IMR-90 (cell line): ENCODE measurements around the gene TRAPPC2L. TPM values are rescaled to one million over a fixed set of nuclear protein-coding genes. Genes with fewer than 3 reads are reported as not detected.

Experiments used
- ATAC-seq: fragments of 200-7000 bp; cut with Tn5 transposase; 2 replicates; pipeline ENCODE4 v1.9.1; 2020; ENCODE audit warnings: low read depth, mild to moderate bottlenecking, moderate library complexity
- BruUV-seq: library from RNA; stranded (reverse); fragments of 400-500 nt; replicated peaks from 2 replicates; lab custom pipeline; 2021; lab: Mats Ljungman, UMichigan
- CTCF ChIA-PET: fragments of 300-600 bp; formaldehyde crosslinking; extraction: SDS; loops from one replicate; lab custom pipeline; 2021; ENCODE audit warnings: antibody characterized with exemption; lab: Yijun Ruan, JAX
- POLR2A ChIA-PET: fragments of 300-600 bp; sonication (Branson Sonifier 250); formaldehyde crosslinking; loops from one replicate; lab custom pipeline; 2022; ENCODE audit warnings: antibody characterized with exemption; ENCODE audit not compliant: unreplicated experiment; lab: Charles Lee
- DNase-seq: peaks from one replicate; pipeline ENCODE4 v3.0.0; 2013
- H2AFZ ChIP-seq: replicated peaks from 2 replicates; pipeline ENCODE3; 2013; ENCODE audit warnings: low read length, mild to moderate bottlenecking; ENCODE audit not compliant: poor library complexity
- H2AK5ac ChIP-seq: 2 replicates; pipeline ENCODE4 v1.6.1; 2013; ENCODE audit warnings: low read depth, low read length, inconsistent platforms
- H2AK9ac ChIP-seq: replicated peaks from 2 replicates; pipeline ENCODE3; 2013; ENCODE audit warnings: mild to moderate bottlenecking, low read depth, low read length, moderate library complexity; ENCODE audit not compliant: poor library complexity
- H2BK120ac ChIP-seq: 2 replicates; pipeline ENCODE4 v1.6.1; 2013; ENCODE audit warnings: low read depth, low read length, inconsistent platforms
- H2BK15ac ChIP-seq: 3 replicates; pipeline ENCODE4 v1.6.1; 2013; ENCODE audit warnings: low read depth, low read length, inconsistent platforms
- H2BK20ac ChIP-seq: 2 replicates; pipeline ENCODE4 v1.6.1; 2013; ENCODE audit warnings: low read depth, mild to moderate bottlenecking, inconsistent platforms, low read length, moderate library complexity
- H2BK5ac ChIP-seq: 2 replicates; pipeline ENCODE4 v1.6.1; 2013; ENCODE audit warnings: mild to moderate bottlenecking, low read depth, low read length, inconsistent platforms; ENCODE audit not compliant: poor library complexity, severe bottlenecking
- H3K14ac ChIP-seq: replicated peaks from 2 replicates; pipeline ENCODE4 v1.6.1; 2013; ENCODE audit warnings: low read depth, low read length, inconsistent platforms
- H3K18ac ChIP-seq: 2 replicates; pipeline ENCODE4 v1.6.1; 2013; ENCODE audit warnings: low read depth, low read length, control low read depth
- H3K23ac ChIP-seq: 2 replicates; pipeline ENCODE4 v1.6.1; 2013; ENCODE audit warnings: low read depth, low read length, inconsistent platforms
- H3K27ac ChIP-seq: 2 replicates; pipeline ENCODE4 v1.5.1; 2013; ENCODE audit warnings: mild to moderate bottlenecking, control low read depth, low read length; ENCODE audit not compliant: insufficient read depth
- H3K27me3 ChIP-seq: 2 replicates; pipeline ENCODE4 v1.6.1; 2013; ENCODE audit warnings: low read length; ENCODE audit not compliant: control insufficient read depth, insufficient read depth
- H3K36me3 ChIP-seq: 2 replicates; pipeline ENCODE4 v1.6.1; 2013; ENCODE audit warnings: low read length, mixed read lengths; ENCODE audit not compliant: control insufficient read depth, insufficient read depth
- H3K4ac ChIP-seq: 2 replicates; pipeline ENCODE4 v1.6.1; 2013; ENCODE audit warnings: low read depth, low read length, inconsistent platforms
- H3K4me1 ChIP-seq: 2 replicates; pipeline ENCODE4 v1.6.1; 2013; ENCODE audit warnings: low read length, mixed read lengths; ENCODE audit not compliant: control insufficient read depth, insufficient read depth
- H3K4me2 ChIP-seq: 2 replicates; pipeline ENCODE4 v1.6.1; 2013; ENCODE audit warnings: low read depth, mild to moderate bottlenecking, control low read depth, low read length, moderate library complexity
- H3K4me3 ChIP-seq: 2 replicates; pipeline ENCODE4 v1.5.1; 2013; ENCODE audit warnings: low read depth, mild to moderate bottlenecking, control low read depth, low read length, moderate library complexity; ENCODE audit not compliant: insufficient read depth
- H3K56ac ChIP-seq: 2 replicates; pipeline ENCODE4 v1.6.1; 2013; ENCODE audit warnings: low read length, inconsistent platforms; ENCODE audit not compliant: insufficient read depth; ENCODE audit errors: extremely low read depth
- H3K79me1 ChIP-seq, 2 experiments: 2 replicates each; pipeline ENCODE4 v1.6.1; 2013; ENCODE audit warnings: low read length in 2 of 2, inconsistent platforms in 1 of 2, low read depth in 1 of 2
- H3K9ac ChIP-seq: 2 replicates; pipeline ENCODE4 v1.6.1; 2013; ENCODE audit warnings: low read depth, low read length, control low read depth
- H3K9me1 ChIP-seq: 2 replicates; pipeline ENCODE4 v1.6.1; 2013; ENCODE audit warnings: low read length, inconsistent platforms; ENCODE audit not compliant: insufficient read depth
- H3K9me3 ChIP-seq: 2 replicates; pipeline ENCODE4 v1.6.1; 2013; ENCODE audit warnings: low read length; ENCODE audit not compliant: control insufficient read depth, insufficient read depth
- H4K20me1 ChIP-seq: 2 replicates; pipeline ENCODE4 v1.6.1; 2013; ENCODE audit warnings: low read length, inconsistent platforms; ENCODE audit not compliant: insufficient read depth
- H4K5ac ChIP-seq: 2 replicates; pipeline ENCODE4 v1.6.1; 2013; ENCODE audit warnings: mild to moderate bottlenecking, low read depth, low read length, control low read depth
- H4K8ac ChIP-seq, 2 experiments: 2 replicates each; pipeline ENCODE4 v1.6.1; 2013; ENCODE audit warnings: low read depth in 2 of 2, low read length in 2 of 2, control low read depth in 1 of 2, inconsistent platforms in 1 of 2
- H4K91ac ChIP-seq: 2 replicates; pipeline ENCODE4 v1.6.1; 2013; ENCODE audit warnings: low read depth, low read length, inconsistent platforms; ENCODE audit not compliant: insufficient read depth
- BHLHE40 ChIP-seq: fragments of 150-350 bp; IDR thresholded peaks from 2 replicates; pipeline ENCODE4 v1.6.1; 2016; ENCODE audit warnings: mild to moderate bottlenecking, low read depth, low read length
- CEBPB ChIP-seq: IDR thresholded peaks from 2 replicates; pipeline ENCODE4 v1.6.1; 2012; ENCODE audit warnings: low read depth, low read length, improper control_type of control experiment
- CHD1 ChIP-seq: IDR thresholded peaks from 2 replicates; pipeline ENCODE4 v1.6.1; 2012; ENCODE audit warnings: low read depth, low read length, improper control_type of control experiment
- FOS ChIP-seq: fragments of 150-350 bp; IDR thresholded peaks from 2 replicates; pipeline ENCODE4 v1.6.1; 2016; ENCODE audit warnings: low read depth, low read length
- MAFK ChIP-seq: IDR thresholded peaks from 2 replicates; pipeline ENCODE4 v1.6.1; 2012; ENCODE audit warnings: low read depth, low read length, improper control_type of control experiment
- MAZ ChIP-seq: IDR thresholded peaks from 2 replicates; pipeline ENCODE4 v1.6.1; 2012; ENCODE audit warnings: low read depth, mild to moderate bottlenecking, low read length, improper control_type of control experiment, moderate library complexity, borderline replicate concordance
- MXI1 ChIP-seq: IDR thresholded peaks from 2 replicates; pipeline ENCODE4 v1.6.1; 2012; ENCODE audit warnings: low read depth, mild to moderate bottlenecking, low read length, moderate library complexity, borderline replicate concordance
- NFE2L2 ChIP-seq: fragments of 150-350 bp; IDR thresholded peaks from 2 replicates; pipeline ENCODE4 v1.6.1; 2016; ENCODE audit warnings: low read depth, mild to moderate bottlenecking, low read length
- POLR2A ChIP-seq: IDR thresholded peaks from 2 replicates; pipeline ENCODE4 v1.6.1; 2012; ENCODE audit warnings: mild to moderate bottlenecking, low read depth, low read length
- RAD21 ChIP-seq: IDR thresholded peaks from 2 replicates; pipeline ENCODE4 v1.6.1; 2012; ENCODE audit warnings: low read length, improper control_type of control experiment
- RCOR1 ChIP-seq: IDR thresholded peaks from 2 replicates; pipeline ENCODE4 v1.6.1; 2012; ENCODE audit warnings: mild to moderate bottlenecking, low read length, improper control_type of control experiment; ENCODE audit not compliant: insufficient replicate concordance
- RFX5 ChIP-seq: IDR thresholded peaks from 2 replicates; pipeline ENCODE4 v1.8.0; 2012; ENCODE audit warnings: low read depth, mild to moderate bottlenecking, low read length, moderate library complexity
- WGBS, 2 experiments: methylation state at CpG; one replicate each; pipeline versions ENCODE4 v1.1.5 to v1.1.7; 2013; ENCODE audit warnings: missing lambda C conversion rate in 2 of 2; ENCODE audit not compliant: insufficient read length in 1 of 2; ENCODE audit errors: extremely low coverage in 2 of 2; 5-methylcytosine and 5-hydroxymethylcytosine counted together
- dilution Hi-C: fragments of 300-500 bp; cut with HindIII; formaldehyde crosslinking; loops from one replicate; pipeline ENCODE4 v1.14.3; 2018; ENCODE audit warnings: low sequenced_read_pairs; ENCODE audit not compliant: unreplicated experiment
- in situ Hi-C: fragments of 300-500 bp; cut with MboI; formaldehyde crosslinking; loops from 3 replicates; pipeline ENCODE4 v1.14.3; 2019; ENCODE audit warnings: low sequenced_read_pairs, inconsistent platforms, mixed read lengths
- intact Hi-C: fragments of 100-400 bp; cut with micrococcal nuclease; formaldehyde crosslinking; loops from 2 replicates; pipeline ENCODE4 v1.10.0; 2022
- polyA plus RNA-seq, 3 experiments: library from polyadenylated mRNA; depleted of rRNA; stranded (reverse); fragments of >200 nt; gene quantifications; 2 replicates each; pipeline ENCODE4 v1.2.3, GENCODE V29; 2012; ENCODE audit warnings: low replicate concordance in 1 of 3
- total RNA-seq: library from RNA; depleted of rRNA; stranded (reverse); fragments of >200 nt; gene quantifications from 2 replicates; pipeline ENCODE4 v1.2.3, GENCODE V29; 2012
- TF ChIP-seq, protein P1 (sequence below): conservative IDR thresholded peaks from 2 replicates; pipeline ENCODE4 v1.5.1; 2012; ENCODE audit warnings: mild to moderate bottlenecking, low read depth, low read length, improper control_type of control experiment
- TF ChIP-seq, protein P2 (sequence below): fragments of 150-350 bp; IDR thresholded peaks from 2 replicates; pipeline ENCODE4 v1.6.1; 2016; ENCODE audit warnings: low read depth, mild to moderate bottlenecking, low read length, moderate library complexity, borderline replicate concordance
- TF ChIP-seq, protein P3 (sequence below): fragments of 150-350 bp; IDR thresholded peaks from 2 replicates; pipeline ENCODE4 v1.6.1; 2017; ENCODE audit warnings: mild to moderate bottlenecking, antibody characterized with exemption, low read length, low read depth

Gene TRAPPC2L
- total and polyA plus RNA-seq, 2 of the 4 experiments (the other 2 are of a cell fraction) = 102 to 109 TPM

DNA sequence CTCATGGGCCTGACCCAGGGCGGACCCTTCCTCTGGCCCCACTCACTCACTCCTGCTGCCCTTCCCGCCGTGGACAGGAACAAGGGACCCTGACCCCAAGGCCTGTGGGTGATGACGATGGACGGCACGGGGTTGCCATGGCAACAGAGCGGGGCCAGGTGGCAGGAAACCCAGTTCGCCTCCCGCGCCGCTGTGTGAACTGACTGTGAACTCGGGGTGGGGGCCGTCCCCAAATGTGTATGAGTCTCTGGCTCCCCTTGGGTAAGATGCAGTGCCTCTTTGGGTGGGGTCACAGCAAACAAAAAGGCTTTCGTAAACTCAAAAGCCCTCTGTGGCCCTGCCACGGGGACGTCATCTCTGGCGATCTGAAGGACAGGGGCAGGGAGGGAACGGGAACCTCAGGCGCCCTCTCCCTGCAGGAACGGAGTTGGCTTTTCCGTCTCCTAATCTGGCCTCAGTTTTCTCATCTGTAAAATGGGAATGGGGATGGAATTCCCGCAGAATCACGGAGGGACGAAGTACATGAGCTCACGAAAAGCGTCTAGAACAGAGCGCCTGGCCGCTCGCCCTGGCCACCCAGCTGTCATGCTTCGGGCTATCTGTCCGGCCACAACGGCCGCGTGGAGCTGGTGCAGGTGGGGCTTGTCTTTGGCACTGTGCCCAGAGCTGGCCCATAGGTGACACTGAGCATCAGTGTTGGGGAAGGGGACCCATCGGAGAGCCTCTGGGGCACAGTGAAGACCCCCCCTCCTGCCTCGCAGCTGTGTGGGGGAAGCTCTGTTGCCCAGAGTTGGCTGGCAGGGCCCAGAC, 54.4 kb downstream of the TRAPPC2L start:
- Histone ChIP-seq H4K20me1 (no peaks in the 10 kb centered on the region; the same call in 1 of the 2 replicates), H4K5ac (no peak overlapping the region), H3K56ac (no peak overlapping the region), H2BK5ac (no peak overlapping the region), H2AFZ (no peak overlapping the region), H3K4me2 (no peak overlapping the region), H3K4me3 (no peak overlapping the region), H2AK9ac (peak overlapping the region; percentile 55), H3K9ac (no peak overlapping the region), H2BK20ac (no peak overlapping the region), H3K9me1 (no peaks in the 10 kb centered on the region), H3K14ac (no peak overlapping the region), H2AK5ac (no peak overlapping the region), H3K23ac (no peak overlapping the region), H3K36me3 (no peaks in the 10 kb centered on the region), H3K27ac (no peak overlapping the region), H2BK120ac (no peak overlapping the region), H3K9me3 (peaks cover 4% of the 10 kb centered on the region), H4K8ac (no peak overlapping the region), H4K91ac (no peak overlapping the region), H3K4me1 (no peaks in the 10 kb centered on the region; the same call in 1 of the 2 replicates), H3K79me1 (no peaks in the 10 kb centered on the region), H3K4ac (no peak overlapping the region), H3K27me3 (peaks cover 8% of the 10 kb centered on the region; the same call in 1 of the 2 replicates), H3K18ac (no peak overlapping the region), H2BK15ac (no peak overlapping the region)
- DNase-seq (peak; percentile 15), ATAC-seq (no peak)
- intact Hi-C loops (no loop called here), in situ Hi-C loops (no loop called here), dilution Hi-C loops (no loop called here)
- WGBS, 2 experiments = 66% methylated on average over 11 of the region's 36 CpGs; no CpG with 5 or more reads in 1 of the 2 experiments
- BruUV-seq = no TSS peak
- ChIA-PET POLR2A (no interaction called here), CTCF (no interaction called here)
- no peak for TF ChIP-seq FOS
- TF ChIP-seq NFE2L2 = no peak
- TF ChIP-seq MXI1 = no peak
- TF ChIP-seq, protein P1, sequence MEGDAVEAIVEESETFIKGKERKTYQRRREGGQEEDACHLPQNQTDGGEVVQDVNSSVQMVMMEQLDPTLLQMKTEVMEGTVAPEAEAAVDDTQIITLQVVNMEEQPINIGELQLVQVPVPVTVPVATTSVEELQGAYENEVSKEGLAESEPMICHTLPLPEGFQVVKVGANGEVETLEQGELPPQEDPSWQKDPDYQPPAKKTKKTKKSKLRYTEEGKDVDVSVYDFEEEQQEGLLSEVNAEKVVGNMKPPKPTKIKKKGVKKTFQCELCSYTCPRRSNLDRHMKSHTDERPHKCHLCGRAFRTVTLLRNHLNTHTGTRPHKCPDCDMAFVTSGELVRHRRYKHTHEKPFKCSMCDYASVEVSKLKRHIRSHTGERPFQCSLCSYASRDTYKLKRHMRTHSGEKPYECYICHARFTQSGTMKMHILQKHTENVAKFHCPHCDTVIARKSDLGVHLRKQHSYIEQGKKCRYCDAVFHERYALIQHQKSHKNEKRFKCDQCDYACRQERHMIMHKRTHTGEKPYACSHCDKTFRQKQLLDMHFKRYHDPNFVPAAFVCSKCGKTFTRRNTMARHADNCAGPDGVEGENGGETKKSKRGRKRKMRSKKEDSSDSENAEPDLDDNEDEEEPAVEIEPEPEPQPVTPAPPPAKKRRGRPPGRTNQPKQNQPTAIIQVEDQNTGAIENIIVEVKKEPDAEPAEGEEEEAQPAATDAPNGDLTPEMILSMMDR = no peak
- TF ChIP-seq MAFK = no peak
- TF ChIP-seq, protein P2, sequence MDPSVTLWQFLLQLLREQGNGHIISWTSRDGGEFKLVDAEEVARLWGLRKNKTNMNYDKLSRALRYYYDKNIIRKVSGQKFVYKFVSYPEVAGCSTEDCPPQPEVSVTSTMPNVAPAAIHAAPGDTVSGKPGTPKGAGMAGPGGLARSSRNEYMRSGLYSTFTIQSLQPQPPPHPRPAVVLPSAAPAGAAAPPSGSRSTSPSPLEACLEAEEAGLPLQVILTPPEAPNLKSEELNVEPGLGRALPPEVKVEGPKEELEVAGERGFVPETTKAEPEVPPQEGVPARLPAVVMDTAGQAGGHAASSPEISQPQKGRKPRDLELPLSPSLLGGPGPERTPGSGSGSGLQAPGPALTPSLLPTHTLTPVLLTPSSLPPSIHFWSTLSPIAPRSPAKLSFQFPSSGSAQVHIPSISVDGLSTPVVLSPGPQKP = no peak
- TF ChIP-seq CEBPB = no peak
- TF ChIP-seq BHLHE40 = no peak
- TF ChIP-seq RCOR1 = no peak
- TF ChIP-seq CHD1 = no peak
- TF ChIP-seq MAZ = no peak
- no peak for TF ChIP-seq RFX5
- TF ChIP-seq POLR2A = no peak
- TF ChIP-seq RAD21 = no peak
- TF ChIP-seq, protein P3, sequence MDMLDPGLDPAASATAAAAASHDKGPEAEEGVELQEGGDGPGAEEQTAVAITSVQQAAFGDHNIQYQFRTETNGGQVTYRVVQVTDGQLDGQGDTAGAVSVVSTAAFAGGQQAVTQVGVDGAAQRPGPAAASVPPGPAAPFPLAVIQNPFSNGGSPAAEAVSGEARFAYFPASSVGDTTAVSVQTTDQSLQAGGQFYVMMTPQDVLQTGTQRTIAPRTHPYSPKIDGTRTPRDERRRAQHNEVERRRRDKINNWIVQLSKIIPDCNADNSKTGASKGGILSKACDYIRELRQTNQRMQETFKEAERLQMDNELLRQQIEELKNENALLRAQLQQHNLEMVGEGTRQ = no peak
